ENCODE measurements around the gene KLHL17. TPM values are rescaled to one million over a fixed set of nuclear protein-coding genes. Genes with fewer than 3 reads are reported as not detected.

Gene KLHL17
- total RNA-seq, 1 donor from 2014 or later, result 2.6 TPM

DNA sequence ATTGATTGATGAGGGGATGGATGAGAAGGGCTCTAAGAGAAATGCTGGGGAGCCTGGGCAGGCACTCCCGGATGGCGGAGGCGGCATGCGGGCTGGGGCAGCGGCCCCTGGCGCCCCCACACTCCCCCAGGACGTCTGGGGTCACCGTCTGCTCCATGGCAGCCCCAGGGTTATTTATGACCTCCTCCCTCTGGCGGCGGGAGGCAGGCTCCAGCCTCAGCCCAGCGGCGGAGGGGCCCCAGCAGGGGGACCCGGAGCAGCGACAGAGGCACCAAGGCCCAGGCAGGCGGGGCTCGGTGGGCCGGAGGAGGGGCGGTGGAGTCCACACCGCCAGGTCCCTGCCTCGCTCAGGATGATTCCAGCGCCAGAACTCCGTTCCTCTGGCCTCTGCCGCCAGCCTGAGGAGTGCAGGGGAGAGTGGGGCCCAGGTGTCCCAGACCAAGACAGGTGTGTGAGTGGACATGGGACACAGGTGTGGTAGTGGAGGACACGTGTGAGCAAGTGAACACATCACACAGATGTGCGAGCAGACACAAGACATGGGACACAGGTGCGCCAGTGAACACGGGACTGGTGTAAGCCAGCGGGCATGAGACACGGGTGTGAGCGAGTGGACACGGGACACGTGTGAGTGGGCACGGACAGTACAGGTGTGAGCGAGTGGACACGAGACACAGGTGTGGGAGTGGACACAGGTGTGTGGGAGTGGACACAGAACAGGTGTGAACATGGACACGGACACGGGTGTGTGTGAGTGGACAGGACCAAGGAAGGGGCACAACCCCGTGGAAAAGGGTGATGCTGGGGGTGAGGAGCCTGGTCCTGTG, 39.2 kb upstream of the KLHL17 start:
- peak; percentile 28 to 77 for DNase-seq (ENCODE audit: low read depth in 2 of 2)

- DNase-seq (ENCODE audit: low read depth in 2 of 2), result peak; percentile 26 to 87
These were observed 37.0 kb upstream of the KLHL17 start, which contains the start of gene SAMD11 for GRCh38 chr1:923131-923990. TSS of gene SAMD11 (plus strand) at chr1:923923. CDS start at chr1:924432, 509 bp downstream.

GRCh38 chr1:923991-924655, 36.3 kb upstream of the KLHL17 start:
- DNase-seq (ENCODE audit: low read depth in 2 of 2), result no peak

GRCh38 chr1:924656-925560, 35.5 kb upstream of the KLHL17 start:
- DNase-seq (ENCODE audit: low read depth in 2 of 2), result peak in 1 of 2 donors; percentile 39

GRCh38 chr1:925561-926421, 34.6 kb upstream of the KLHL17 start:
- peak in 1 of 2 donors; percentile 14 for DNase-seq (ENCODE audit: low read depth in 2 of 2)

GRCh38 chr1:927234-927633, 33.1 kb upstream of the KLHL17 start:
- DNase-seq (ENCODE audit: low read depth in 2 of 2), result no peak

DNA sequence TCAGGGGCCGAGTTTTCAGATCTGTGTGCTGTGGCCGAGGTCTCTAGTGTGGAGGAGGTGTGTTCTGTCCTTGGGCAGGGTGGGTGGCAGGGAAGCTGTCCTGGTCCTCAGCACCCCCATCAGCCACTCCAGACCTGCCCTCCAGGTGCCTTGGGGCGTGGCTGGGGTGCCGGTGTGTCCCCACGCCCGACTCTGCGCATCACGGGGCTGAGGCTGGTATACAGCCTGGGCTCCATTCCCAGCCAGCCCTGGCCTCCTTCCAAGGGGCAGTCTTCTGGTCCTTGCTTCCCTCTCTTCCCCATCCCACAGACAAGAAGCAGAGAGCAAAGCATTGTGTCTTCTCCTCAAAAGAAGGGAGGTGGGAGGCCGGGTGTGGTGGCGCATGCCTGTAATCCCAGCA, 32.6 kb upstream of the KLHL17 start:
- DNase-seq (ENCODE audit: low read depth in 2 of 2), result no peak

DNA sequence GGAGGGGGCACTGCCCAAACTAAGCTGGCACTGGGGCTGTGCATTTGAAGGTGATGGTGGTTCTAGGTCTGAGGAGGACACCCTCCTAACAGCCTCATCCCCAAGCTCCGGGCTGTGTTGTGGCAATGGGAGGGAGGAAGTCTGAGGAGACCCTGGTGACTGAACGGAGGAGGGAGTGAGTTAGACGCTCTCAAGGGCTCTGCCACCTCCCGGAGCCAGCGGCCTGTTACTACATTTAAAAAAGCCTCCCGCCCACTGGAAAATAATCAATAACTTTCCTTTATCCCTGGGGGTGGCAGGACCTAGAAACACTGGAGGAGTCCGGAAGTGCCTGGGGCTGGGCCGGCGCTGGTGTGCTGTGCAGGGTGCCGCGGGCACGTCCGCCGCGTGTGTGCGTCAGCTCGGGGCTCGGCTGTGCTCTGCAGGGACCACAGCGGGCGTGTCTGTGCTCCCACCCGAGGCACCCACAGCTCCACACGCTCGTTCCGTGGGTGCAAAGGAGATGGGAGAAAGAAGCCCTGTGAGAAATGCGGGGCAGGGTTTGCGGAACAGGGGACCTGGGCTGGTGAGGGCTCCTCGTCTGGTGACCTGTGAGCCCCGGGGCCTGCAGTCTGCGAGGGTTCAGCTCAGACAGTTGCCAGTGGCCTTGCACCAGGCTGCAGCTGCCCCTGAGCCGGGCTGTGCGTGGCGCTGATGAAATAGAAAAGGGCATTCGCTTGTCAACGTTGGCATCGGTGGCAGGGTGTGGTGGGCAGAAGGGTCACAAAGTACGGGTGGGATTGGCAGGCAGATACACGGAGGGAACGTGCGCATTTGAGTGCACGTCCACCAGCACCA, 31.3 kb upstream of the KLHL17 start:
- no peak for DNase-seq (ENCODE audit: low read depth in 2 of 2)

DNA sequence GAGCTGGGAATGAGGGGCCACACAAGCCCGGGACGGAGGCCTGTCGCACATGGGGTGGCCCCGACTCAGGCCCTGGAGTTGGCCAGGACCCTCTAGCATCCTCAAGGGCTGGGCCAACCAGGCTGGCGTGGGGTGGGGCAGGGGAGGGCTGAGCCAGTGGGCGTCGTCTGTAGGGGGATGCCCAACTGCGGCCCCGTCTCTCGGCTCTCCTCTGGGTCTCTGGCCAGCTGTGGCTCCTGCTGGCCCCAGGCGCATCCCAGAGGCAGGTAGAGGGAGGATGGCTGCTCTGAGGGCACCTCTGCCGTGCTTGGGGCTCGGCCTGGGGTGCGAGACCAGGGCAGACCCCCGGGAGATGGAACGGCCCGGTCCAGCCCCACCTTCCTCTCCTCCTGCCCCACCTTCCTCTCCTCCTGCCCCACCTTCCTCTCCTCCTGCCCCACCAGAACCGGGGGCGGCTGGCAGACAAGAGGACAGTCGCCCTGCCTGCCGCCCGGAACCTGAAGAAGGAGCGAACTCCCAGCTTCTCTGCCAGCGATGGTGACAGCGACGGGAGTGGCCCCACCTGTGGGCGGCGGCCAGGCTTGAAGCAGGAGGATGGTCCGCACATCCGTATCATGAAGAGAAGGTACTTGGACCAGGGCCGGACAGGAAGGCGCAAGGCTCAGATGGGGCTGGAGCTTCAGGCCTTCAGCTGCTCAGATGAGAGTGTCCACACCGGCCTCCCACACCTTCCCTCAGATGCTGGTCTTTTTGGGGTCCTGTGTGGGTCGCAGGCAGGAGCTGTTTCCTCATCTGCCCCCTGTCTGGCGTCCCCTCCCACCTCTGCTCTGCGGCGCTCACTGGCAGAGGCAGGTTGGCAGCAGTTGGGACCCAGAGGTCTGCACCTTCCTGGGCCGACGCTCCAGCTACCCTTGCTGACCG, 30.4 kb upstream of the KLHL17 start:
- no peak for DNase-seq (ENCODE audit: low read depth in 2 of 2)

GRCh38 chr1:930633-931138, 29.7 kb upstream of the KLHL17 start:
- DNase-seq (ENCODE audit: low read depth in 2 of 2), result no peak

DNA sequence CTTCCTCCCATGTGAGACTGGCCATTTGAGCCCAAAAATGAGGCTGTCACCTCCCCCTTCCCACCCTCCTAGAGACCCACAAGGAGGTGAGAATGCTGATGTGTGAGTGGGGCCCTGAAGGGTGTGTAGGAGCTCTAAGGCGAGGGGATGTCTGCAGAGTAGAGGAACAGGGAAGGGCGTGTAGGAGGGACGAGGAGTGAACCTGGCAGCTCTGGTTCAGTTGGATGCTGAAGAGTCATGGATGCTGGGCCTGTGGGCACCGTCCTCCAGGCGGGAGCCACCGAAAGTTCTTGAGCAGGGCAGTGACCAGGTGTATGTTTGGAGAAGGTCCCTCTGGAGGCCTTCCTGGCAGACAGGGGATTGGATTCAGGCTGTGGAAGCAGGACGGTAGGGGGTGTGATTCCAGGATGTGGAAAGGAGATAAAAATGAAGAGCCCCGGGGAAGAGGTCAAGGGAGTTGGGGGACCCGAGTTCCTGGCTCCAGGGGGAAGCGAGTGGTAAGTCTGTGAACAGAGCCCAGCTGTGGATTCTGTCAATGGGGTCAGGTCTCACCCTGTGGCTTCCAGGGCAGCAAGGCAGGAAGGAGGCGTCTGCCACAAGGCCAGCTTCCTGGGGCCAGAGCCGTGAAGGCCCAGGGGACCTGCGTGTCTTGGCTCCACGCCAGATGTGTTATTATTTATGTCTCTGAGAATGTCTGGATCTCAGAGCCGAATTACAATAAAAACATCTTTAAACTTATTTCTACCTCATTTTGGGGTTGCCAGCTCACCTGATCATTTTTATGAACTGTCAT, 28.8 kb upstream of the KLHL17 start:
- DNase-seq (ENCODE audit: low read depth in 2 of 2), result no peak

DNA sequence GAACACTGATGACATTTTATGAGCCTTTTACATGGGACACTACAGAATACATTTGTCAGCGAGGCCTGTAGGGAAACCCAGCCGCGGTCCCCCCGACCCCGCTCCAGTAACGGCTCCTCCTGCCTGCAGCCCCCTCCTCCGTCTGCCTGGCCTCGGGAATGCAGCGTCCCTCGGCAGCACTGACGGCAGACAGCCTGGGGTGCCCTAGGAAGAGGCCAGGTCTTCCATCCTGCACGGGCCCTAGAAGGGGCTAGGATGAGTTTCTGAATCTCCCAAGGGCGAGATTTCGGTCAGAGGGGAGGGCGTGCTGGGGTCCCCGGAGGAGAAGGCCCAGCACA, 28.2 kb upstream of the KLHL17 start:
- DNase-seq (ENCODE audit: low read depth in 2 of 2), result no peak

- no peak for DNase-seq (ENCODE audit: low read depth in 2 of 2)
These were observed 27.4 kb upstream of the KLHL17 start for GRCh38 chr1:932776-933602.

GRCh38 chr1:933603-933940, 26.8 kb upstream of the KLHL17 start:
- no peak for DNase-seq (ENCODE audit: low read depth in 2 of 2)

DNA sequence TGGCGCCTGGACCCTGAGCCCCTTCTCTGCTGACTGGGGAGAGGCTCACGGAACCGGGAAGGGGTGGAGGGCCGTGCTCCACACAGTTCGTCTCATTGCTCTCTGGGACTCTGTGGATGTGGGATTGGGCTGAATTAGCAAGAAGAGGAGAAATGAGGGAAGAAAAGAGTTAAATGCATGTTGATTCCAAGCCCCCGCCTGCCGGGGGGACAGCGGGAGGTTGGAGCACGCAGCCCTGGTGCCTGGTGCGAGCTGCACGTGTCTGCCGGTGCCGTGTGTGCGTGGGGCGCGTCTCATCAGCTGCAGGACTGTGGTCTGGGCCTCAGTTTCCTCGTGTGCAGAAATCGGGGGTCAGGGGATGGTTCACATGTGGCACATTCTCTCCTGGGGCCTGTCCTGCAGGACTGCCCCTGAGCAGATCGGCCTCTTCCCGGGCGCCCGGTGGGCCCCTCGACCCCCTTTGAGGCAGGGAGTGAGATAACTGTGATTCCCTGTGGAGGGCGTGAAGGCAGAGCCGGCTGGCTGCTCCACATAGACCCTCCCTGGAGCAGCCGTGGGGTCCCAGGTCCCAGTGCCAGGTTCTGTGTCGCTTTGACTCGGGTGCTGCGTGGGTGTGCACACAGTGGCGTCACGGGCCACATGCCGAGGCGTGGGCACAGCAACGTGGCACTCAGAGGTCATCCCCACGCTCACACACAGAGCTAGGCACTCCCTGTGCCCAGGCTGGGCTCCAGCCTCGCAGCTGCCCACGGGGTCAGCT, 25.2 kb upstream of the KLHL17 start:
- no peak for DNase-seq (ENCODE audit: low read depth in 2 of 2)
